ENCODE measurements around the gene SPATC1L.

SPATC1L gene

DNA sequence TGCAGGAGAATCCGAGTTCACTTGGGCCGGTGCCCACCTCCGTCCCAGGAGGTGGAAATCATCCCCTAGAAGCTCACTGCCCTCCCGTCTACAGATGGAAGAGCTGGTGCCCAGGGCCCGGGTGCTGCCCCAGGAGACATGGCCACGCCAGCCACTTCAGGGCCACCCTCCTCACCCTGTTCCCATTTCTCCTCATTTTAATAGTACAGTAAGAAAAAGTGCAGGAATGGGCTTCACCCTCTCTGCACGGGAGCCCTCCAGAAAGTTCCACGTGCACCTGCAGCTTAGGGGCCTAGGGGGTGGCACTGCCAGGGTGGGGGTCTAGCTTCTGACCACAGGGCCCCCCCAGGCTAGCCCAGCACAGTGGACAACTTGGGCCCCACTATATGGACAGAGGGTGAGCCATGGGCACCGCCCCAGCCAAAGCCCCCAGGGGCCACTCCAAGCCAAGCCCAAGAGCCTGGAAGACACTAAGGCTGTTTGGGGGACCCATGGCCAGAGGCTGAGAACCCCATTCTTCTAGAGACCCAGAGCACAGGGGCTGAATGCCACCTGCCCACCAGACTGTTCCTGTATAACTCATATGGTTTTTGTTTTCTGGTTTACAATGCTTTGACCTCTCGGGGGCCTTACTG, 25.5 kb downstream of the SPATC1L start:
- TF ChIP-seq, protein P1, sequence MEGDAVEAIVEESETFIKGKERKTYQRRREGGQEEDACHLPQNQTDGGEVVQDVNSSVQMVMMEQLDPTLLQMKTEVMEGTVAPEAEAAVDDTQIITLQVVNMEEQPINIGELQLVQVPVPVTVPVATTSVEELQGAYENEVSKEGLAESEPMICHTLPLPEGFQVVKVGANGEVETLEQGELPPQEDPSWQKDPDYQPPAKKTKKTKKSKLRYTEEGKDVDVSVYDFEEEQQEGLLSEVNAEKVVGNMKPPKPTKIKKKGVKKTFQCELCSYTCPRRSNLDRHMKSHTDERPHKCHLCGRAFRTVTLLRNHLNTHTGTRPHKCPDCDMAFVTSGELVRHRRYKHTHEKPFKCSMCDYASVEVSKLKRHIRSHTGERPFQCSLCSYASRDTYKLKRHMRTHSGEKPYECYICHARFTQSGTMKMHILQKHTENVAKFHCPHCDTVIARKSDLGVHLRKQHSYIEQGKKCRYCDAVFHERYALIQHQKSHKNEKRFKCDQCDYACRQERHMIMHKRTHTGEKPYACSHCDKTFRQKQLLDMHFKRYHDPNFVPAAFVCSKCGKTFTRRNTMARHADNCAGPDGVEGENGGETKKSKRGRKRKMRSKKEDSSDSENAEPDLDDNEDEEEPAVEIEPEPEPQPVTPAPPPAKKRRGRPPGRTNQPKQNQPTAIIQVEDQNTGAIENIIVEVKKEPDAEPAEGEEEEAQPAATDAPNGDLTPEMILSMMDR (conservative IDR thresholded peaks at IDR 0.05), result no peak
- no peak overlapping the region for H3K27ac ChIP-seq

DNA sequence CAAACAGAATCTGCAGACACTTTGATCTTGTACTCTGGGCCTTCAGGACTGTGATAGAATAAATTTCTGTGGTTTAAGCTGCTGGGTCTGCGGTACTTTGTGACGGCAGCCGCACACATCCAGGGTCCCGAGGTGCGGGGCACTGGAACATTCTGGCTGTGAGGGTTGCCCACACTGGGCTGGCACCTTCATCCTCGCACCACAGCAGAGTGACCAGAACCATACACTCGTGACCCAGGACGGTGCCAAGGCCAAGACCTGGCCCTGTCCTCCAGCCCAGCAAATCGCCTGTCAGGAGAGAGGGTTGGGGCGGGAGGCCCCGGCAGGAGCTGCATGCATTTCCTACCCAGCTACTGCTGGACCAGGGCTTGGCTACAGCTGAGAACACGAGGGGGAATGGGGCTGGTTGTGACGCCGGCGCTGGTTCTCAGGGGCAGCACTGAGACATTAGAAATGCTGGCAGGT, 26.2 kb downstream of the SPATC1L start:
- TF ChIP-seq, protein P1 (conservative IDR thresholded peaks at IDR 0.05), result no peak
- H3K27ac ChIP-seq, result no peak overlapping the region

DNA sequence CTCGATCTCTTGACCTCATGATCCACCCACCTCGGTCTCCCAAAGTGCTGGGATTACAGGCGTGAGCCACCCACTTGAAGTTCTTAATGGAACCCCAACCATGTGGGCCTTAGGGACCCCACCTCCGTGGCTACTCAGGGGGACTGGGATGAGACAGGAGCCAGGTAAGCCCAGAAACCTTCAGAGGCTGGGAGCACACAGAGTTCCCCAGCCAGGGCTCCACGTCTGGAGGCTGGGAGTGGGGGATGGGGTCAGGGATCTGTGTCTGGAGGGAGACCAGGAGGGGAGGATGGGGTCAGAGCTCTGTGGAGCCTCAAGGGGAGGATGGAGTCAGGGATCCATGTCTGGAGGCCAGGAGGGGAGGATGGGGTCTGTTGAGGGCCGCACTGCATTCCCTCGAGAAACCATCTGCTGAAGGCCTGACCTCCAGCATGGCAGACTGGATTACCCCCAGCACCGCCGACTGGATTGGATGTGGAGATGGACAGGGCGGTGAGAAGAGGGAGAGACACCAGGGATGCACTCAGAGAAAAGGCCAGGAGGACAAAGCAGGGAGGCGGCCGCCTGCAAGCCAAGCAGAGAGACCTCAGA, 26.8 kb downstream of the SPATC1L start:
- H3K27ac ChIP-seq, result no peak overlapping the region
- TF ChIP-seq, protein P1 (conservative IDR thresholded peaks at IDR 0.05), result no peak

DNA sequence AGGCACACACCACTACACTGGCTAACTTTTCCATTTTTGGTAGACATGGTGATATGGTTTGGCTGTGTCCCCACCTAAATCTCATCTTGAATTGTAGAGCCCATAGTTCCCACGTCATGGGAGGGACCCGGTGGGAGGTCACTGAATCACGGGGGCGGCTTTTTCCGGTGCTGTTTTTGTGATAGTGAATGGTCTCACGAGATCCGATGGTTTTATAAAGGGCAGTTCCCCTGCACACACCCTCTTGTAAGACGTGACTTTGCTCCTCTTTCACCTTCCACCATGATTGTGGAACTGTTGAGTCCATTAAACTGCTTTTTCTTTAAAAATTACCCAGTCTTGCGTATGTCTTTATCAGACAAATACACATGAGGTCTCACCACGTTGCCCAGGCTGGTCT, 27.6 kb downstream of the SPATC1L start:
- TF ChIP-seq, protein P1 (conservative IDR thresholded peaks at IDR 0.05), result no peak
- H3K27ac ChIP-seq, result no peak overlapping the region

DNA sequence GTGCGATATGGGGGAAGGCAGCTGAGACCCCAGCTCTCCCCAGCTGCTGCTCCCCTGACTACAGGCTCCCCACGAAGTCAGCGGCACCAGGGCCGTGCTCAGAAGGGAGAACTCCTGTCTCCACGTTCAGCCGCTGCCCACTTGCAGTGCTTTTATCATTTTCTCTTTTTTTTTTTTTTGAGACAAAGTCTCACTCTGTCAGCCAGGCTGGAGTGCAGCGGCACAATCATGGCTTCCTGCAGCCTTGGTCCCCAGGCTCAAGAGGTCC, 27.9 kb downstream of the SPATC1L start:
- TF ChIP-seq, protein P1 (conservative IDR thresholded peaks at IDR 0.05), result no peak
- H3K27ac ChIP-seq, result no peak overlapping the region

DNA sequence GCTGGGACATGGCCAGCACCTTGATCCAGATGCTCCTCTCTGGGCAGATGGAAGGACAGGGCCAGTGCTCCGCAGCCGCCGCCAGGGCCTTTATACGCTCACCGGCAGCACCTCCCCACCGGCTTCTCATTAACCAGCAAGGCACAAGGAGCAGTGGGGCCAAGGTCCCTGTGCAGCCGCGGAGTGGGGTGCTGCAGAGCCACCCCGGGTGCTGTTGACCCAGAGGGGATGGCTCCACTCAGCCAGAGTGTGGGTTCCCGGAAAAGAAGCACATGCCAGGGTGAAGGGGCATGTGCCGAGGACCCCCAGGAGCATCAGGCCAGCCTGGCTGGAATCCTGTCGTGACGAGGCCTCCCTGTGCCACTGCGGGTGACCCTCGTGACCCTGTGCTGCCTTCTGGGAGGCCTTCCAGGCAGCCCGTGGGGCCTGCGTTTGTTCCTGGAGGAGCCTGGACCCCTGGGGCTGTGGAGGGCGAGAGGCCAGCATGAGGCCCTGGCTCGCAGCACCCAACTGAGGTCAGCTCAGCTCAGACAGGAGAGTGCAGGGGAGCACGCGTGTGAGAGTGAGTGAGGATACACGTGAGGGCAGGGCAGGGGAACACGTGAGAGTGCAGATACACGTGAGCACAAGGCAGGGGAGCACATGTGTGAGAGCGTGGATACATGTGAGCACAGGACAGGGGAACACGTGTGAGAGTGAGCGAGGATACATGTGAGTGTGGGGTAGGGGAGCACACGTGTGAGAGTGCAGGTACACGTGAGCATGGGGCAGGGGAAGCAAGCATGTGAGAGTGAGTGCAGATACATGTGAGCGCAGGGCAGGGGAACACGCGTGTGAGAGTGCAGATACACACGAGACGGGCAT, 28.5 kb downstream of the SPATC1L start, which contains the start of gene FTCD:
FTCD (minus strand) TSS at position 66 of the 864 bp plus-strand sequence; CDS start at position 10, 56 bp downstream.
- H3K27ac ChIP-seq, result no peak within 1 kb of the TSS; the same call in 1 of the 2 replicates
- TF ChIP-seq, protein P1 (conservative IDR thresholded peaks at IDR 0.05), result no peak

DNA sequence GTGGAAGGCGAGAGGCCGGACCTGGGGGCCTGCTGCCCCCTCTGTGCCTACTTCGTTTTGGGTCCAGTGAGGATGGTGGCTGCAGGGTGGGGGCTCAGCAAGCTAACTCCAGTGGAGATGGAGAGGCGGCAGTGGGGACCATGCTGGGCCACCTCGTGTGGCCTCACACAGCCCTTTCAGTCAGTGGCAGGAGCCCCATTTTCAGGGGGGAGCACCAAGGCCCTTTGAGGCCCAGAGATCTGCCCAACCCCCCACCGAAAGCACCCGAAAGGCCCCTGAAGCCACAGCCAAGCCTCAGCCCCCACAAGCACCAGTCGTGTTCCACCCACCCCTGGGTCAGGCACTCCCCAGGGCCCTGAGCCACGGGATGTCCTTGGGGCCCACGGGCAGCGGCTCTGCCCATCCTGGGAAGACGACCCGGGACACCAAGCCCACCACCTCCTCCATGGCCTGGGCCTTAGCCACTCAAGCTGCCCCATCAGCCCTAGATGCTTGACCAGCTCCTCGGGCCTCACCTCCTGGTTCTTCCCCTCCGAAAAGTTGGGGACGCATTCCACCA, 29.2 kb downstream of the SPATC1L start:
- no peak overlapping the region; the same call in 1 of the 2 replicates for H3K27ac ChIP-seq
- TF ChIP-seq, protein P1 (conservative IDR thresholded peaks at IDR 0.05), result no peak
